Measurements from ENCODE around the gene DDIT3.

Gene DDIT3

GRCh38 chr12:57552306-57552651 lies 32.0 kb upstream of the DDIT3 start:
- no peak for DNase-seq (ENCODE audit: extremely low spot score)
- no peak for TF ChIP-seq CTCF (IDR thresholded peaks at IDR 0.05; ENCODE audit: control extremely low read depth, extremely low read depth, low read depth, missing control alignments)
- ChIA-PET POLR2A (no interaction called here), CTCF (interaction anchor here (0.7 to 4.1 kb wide), 4 partner anchors 19 to 81 kb away, joined by 3 to 27 read pairs (median 4); partner anchors contain the start of gene B4GALNT1)

GRCh38 chr12:57551637-57552305 lies 31.5 kb upstream of the DDIT3 start:
- no peak for DNase-seq (ENCODE audit: extremely low spot score)
- POLR2A ChIA-PET, result no interaction called here
- CTCF ChIA-PET, result interaction anchor here (4.1 kb wide), 1 partner anchor 32 kb away, joined by 27 read pairs; no protein-coding TSS in a partner anchor
- TF ChIP-seq CTCF (IDR thresholded peaks at IDR 0.05; ENCODE audit: control extremely low read depth, extremely low read depth, low read depth, missing control alignments), result no peak

GRCh38 chr12:57550641-57551549 lies 30.6 kb upstream of the DDIT3 start:
- no peak for DNase-seq (ENCODE audit: extremely low spot score)
- ChIA-PET POLR2A (no interaction called here), CTCF (no interaction called here)
- TF ChIP-seq CTCF (IDR thresholded peaks at IDR 0.05; ENCODE audit: control extremely low read depth, extremely low read depth, low read depth, missing control alignments), result no peak

GRCh38 chr12:57549909-57550640 lies 29.8 kb upstream of the DDIT3 start, which contains the start of gene KIF5A:
TSS of gene KIF5A (plus strand) at chr12:57550044. CDS start at chr12:57550272, 228 bp downstream.
- peak; percentile 77 for DNase-seq (ENCODE audit: extremely low spot score)
- no peak for TF ChIP-seq CTCF (IDR thresholded peaks at IDR 0.05; ENCODE audit: control extremely low read depth, extremely low read depth, low read depth, missing control alignments)
- CTCF ChIA-PET, result no interaction called here
- POLR2A ChIA-PET, result no interaction called here

GRCh38 chr12:57549203-57549908 lies 29.0 kb upstream of the DDIT3 start:
- no peak for TF ChIP-seq CTCF (IDR thresholded peaks at IDR 0.05; ENCODE audit: control extremely low read depth, extremely low read depth, low read depth, missing control alignments)
- DNase-seq (ENCODE audit: extremely low spot score), result no peak
- ChIA-PET CTCF (no interaction called here), POLR2A (no interaction called here)

- ChIA-PET POLR2A (interaction anchor here (1.0 kb wide), 1 partner anchor 28 kb away, joined by 3 read pairs; the partner anchor contains the start of gene DDIT3), CTCF (no interaction called here)
- DNase-seq (ENCODE audit: extremely low spot score), result no peak
- TF ChIP-seq CTCF (IDR thresholded peaks at IDR 0.05; ENCODE audit: control extremely low read depth, extremely low read depth, low read depth, missing control alignments), result no peak
Measured at GRCh38 chr12:57548488-57548887, 28.2 kb upstream of the DDIT3 start.

All from GM10248 (cell line).